CD4-positive, alpha-beta T cell treated with Interleukin-15 for 4 hours (primary cell): ENCODE measurements around the gene SPAG4.

ENCODE experiments used
- DNase-seq: peaks from one replicate; pipeline ENCODE4 v3.0.0-alpha.2; 2020; ENCODE audit warnings: low spot score

Gene SPAG4

GRCh38 chr20:35621560-35621946 is 5.9 kb downstream of the SPAG4 start:
- no peak for DNase-seq

DNA sequence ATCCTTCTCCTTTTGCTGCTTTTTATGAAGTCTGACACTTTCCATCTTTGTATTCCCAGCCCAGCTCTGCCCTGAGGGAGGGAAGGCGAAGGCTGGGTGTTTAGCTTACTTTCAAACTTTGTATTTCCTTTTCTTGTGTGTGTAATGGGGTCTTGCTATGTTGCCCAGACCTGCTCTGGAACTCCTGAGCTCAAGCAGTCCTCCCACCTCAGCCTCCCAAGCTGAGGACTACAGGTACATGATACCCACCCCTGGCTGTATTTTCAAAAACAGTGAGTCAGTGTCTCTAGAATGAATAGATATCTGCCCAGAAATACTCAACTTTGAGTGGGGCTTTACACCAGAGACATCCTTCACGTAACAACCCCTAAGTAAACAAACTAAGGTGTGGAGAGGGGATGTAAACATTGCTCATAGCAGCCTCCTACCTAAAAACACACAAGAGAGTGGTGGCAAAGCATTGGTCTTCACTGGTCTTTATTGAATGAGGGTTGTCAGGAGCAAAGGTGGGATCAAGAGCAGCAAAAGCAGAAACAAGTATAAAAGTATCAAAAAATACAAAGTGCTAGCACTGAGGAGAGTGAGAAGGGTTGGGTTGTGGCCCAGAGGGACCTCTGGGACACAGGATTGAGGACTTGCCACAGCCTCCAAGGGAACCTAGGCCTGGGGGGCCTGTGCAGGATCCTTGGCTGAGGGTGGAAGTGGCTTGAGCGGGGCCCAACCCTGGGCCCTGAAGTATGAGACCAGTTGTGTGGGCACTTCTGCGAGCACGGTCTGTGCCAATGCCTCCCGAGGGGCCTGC is 10.2 kb downstream of the SPAG4 start:
- DNase-seq = no peak

DNA sequence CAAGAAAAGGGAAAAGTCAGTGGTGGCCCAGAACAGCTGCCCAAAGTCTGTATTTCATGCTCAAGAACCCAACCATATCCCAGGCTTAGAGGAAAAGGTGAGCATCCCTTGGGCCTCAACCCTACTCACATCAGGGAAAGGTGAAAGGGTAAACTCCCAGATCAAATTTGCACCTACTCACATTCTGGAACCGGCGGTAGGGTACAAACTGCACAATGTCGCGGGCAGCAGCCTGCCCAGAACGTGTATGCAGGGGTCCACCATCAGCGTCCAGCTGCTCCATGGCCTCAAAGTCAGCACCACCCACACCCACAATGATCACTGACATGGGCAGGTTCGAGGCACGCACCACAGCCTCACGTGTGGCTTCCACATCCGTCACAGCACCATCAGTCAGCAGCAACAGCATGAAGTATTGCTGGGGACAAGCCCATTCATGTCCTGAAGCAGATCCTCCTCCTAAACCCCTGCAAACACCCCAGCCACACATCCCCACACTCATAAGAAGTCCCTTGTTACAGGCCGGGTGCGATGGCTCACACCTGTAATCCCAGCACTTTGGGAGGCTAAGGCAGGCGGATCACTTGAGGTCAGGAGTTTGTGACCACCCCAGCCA is 10.9 kb downstream of the SPAG4 start:
- DNase-seq = no peak

DNA sequence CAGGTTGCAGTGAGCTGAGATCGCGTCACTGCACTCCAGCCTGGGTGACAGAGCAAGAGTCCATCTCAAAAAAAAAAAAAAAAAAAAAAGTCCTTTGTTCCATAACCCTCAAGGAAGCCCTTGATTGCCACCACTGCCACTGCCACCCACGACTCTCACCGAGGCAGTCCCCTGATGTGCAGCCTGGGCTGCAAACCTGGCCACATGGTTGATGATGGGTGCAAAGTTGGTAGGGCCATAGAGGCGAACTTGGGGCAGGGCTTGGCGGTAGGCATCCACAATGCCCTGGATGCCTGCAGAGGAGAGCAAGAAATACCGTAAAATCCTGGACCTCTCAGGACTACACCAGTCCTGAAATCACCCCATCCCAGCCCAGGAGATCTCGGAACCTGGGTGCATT is 11.5 kb downstream of the SPAG4 start:
- no peak for DNase-seq

DNA sequence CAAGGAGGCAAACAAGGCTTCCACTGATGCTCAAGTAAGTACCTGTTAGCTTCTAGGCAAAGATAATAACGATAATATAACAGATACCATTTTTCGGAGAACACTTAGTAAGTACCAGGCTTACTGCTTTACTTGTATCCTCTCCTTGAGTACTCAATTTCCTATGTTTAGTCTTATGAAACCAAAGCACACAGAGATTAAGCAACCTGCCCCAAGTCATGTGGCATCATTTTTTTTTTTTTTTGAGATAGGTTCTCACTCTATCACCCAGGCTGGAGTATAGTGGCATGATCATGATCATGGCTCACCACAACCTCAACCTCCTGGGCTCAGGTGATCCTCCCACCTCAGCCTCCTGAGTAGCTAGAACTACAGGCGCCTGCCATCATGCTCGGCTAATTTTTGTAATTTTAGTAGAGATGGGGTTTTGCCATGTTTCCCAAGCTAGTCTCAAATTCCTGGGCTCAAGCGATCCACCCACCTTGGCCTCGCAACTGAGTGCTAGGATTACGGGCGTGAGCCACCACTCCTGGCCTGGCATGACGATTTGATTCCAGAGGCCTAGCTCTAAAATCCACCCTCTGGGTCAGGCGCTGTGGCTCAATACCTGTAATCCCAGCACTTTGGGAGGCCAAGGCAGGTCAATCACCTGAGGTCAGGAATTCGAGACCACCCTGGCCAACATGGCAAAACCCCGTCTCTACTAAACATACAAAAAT is 14.0 kb downstream of the SPAG4 start:
- no peak for DNase-seq

- no peak for DNase-seq
These were observed 15.0 kb downstream of the SPAG4 start for GRCh38 chr20:35630636-35631035.

GRCh38 chr20:35632539-35633115 is 17.0 kb downstream of the SPAG4 start:
- DNase-seq = no peak

DNA sequence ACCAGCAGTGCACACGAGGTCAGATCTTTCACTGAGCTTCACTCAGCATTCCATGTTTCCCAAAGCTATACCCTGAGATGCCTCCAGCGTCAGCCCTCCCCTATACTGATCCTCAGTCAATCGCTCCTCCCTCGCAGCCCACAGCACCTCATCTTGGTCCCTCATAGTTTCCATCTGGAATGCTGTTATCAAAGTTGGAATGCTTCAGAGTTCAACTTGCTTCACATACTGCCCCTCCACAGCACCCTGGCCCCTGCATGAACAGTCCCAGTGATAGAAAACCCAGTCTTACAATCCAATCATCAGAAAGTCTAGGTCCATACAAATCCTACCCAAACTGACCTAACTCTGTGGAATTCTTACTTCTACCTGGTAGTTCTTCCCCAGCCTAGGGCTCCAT is 20.0 kb downstream of the SPAG4 start:
- no peak for DNase-seq

GRCh38 chr20:35636095-35636494 is 20.5 kb downstream of the SPAG4 start:
- DNase-seq = no peak

GRCh38 chr20:35637276-35637675 is 21.6 kb downstream of the SPAG4 start:
- DNase-seq = no peak

GRCh38 chr20:35638751-35639150 is 23.1 kb downstream of the SPAG4 start:
- no peak for DNase-seq

DNA sequence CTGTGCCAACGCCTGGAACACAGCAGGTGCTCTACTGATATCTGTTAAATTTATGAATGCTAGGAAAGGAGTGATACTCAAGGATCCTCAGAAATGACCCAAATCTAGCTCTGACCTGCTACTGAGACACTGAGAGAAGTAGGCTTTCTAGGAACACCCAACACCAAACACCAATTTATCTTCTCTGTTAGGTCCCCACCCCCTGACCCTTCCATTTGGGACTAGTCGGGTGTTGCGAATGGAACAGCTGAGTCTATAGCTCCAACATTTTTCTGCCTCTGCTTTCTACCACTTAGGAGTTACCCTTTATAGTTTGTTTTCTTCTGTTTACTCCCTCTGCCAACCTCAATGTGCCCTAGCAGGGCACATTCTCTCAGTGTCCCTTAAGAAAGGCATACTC is 25.1 kb downstream of the SPAG4 start:
- no peak for DNase-seq

- DNase-seq = no peak
These were observed 26.1 kb downstream of the SPAG4 start for GRCh38 chr20:35641743-35642142.

GRCh38 chr20:35643045-35643444 is 27.4 kb downstream of the SPAG4 start:
- no peak for DNase-seq

- DNase-seq = no peak
These were observed 29.2 kb downstream of the SPAG4 start for GRCh38 chr20:35644806-35645205.

- no peak for DNase-seq
These were observed 33.2 kb downstream of the SPAG4 start for GRCh38 chr20:35648836-35649235.

DNA sequence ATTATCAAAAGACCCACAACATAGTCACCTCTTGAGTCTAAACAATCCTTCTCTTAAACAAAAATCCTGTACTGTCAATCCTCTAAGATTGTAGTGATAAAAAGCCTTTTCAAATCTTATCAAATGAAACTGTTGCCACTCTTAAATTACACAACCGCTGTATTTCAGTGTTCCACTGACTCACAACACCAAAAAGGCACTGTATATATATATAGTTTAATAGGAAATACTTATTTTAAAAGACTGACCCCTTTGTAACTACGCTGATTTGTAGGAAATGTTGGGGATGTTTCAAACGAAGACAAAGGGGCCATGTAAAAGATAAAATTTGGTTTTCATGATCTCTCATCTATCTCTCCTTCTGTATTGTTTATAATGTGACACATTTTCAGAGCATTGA is 35.0 kb downstream of the SPAG4 start:
- DNase-seq = no peak

DNA sequence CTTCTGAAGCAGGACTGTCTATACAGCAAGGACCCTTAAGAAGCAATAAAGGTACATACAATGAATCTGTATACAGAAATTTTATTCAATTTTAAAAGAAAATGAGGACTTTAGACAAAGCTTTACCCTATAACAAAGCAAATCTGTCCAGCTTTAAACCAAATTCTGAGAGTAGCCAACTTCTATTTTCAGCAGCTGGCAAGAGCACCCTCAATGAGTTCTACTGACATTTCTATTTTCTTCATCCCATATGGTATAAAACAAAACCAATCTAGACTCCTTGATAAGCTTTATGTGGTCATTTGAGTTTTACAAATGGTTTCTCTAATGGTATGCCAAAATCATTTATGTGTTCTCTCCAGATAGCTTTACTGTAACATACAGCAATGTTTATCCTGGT is 36.3 kb downstream of the SPAG4 start:
- DNase-seq = no peak

- no peak for DNase-seq
These were observed 37.2 kb downstream of the SPAG4 start for GRCh38 chr20:35652641-35653429.

- DNase-seq = no peak
These were observed 37.8 kb downstream of the SPAG4 start for GRCh38 chr20:35653430-35653734.

- DNase-seq = no peak
These were observed 38.3 kb downstream of the SPAG4 start for GRCh38 chr20:35653893-35654292.

DNA sequence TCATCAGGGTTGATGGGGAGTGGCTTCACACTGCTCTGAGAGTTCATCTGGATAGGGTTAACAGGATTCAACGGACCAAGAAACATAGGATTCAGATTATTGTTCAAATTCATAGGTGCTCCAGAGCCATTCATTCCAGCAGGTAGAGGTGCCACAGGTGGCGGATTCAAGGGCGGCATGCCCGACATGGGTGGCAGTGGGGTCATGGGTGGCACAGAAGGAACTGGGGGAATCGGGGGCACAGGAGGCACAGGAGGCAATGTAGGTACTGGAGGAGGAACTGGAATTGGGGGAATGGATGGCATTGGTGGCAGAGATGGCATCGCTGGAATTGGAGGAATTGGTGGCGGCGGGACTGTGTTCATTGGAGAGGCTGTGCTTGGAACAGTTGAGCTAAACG is 38.8 kb downstream of the SPAG4 start:
- DNase-seq = no peak
